GM12891 (cell line): ENCODE data around the gene FXYD6.

Source experiments
- DNase-seq: peaks from one replicate; pipeline ENCODE4 v3.0.0; 2011; ENCODE audit warnings: low spot score; ENCODE audit not compliant: insufficient read length
- FAIRE-seq: peaks from 2 replicates; lab custom pipeline; 2011; peaks lifted over from hg19 to GRCh38; lab: Jason Lieb, UNC
- PAX5 ChIP-seq: IDR thresholded peaks from 2 replicates; pipeline ENCODE4 v1.6.1; 2011; ENCODE audit warnings: low read length, moderate library complexity, mild to moderate bottlenecking; ENCODE audit not compliant: insufficient read depth, severe bottlenecking
- POLR2A ChIP-seq: IDR thresholded peaks from 2 replicates; pipeline ENCODE4 v1.6.1; 2011; ENCODE audit warnings: low read depth, low read length, control low read depth
- POLR2AphosphoS5 ChIP-seq: IDR thresholded peaks from 2 replicates; pipeline ENCODE4 v1.6.1; 2011; ENCODE audit warnings: low read depth, low read length, control low read depth
- POU2F2 ChIP-seq: IDR thresholded peaks from 2 replicates; pipeline ENCODE4 v1.6.1; 2011; ENCODE audit warnings: low read depth, mild to moderate bottlenecking, control low read depth, low read length, moderate library complexity
- SPI1 ChIP-seq: IDR thresholded peaks from 2 replicates; pipeline ENCODE4 v1.6.1; 2011; ENCODE audit warnings: low read depth, low read length, control low read depth
- TAF1 ChIP-seq: IDR thresholded peaks from 2 replicates; pipeline ENCODE4 v1.6.1; 2011; ENCODE audit warnings: low read depth, low read length, control low read depth

Gene FXYD6

DNA sequence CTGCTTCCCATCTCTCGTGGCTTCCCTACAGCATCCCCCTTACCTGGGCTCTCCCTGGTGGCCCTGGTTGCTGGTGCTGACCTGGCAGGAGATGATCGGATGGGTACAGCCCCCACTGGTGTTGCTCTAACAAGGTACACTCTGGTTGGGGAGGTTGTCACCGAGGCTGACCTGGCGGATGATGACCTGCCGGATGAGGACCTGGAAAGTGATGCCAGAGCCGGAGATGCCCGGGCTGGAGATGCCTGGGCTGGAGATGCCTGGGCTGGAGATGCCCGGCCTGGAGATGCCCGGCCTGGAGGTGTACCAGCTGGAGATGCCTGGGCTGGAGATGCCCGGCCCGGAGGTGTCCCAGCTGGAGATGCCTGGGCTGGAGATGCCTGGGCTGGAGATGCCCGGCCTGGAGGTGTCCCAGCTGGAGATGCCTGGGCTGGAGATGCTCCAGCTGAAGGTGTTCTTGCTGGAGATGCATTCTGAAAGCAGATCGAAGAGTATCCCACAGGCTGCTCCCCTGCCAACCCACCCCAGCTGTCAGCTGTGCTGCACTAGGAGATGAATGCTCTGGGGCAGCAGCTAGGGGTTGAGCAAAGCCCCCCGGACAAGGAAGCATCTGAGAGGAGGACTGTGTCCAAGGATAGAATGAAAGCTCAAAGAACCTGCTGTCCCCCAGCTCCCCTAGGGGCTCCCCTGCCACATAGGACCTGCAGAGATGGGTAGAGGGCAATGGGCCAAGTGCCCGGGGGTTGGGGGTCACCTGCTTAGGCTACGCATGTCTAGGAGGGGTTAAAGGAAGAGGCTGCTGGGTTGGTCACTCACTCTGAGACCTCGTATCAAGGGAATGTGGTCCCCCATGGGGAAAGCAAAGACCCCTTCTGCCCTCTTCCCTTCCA lies 42.2 kb upstream of the FXYD6 start:
- no peak for DNase-seq
- no peak for FAIRE-seq
- TF ChIP-seq POLR2A (no peak), POU2F2 (no peak)

DNA sequence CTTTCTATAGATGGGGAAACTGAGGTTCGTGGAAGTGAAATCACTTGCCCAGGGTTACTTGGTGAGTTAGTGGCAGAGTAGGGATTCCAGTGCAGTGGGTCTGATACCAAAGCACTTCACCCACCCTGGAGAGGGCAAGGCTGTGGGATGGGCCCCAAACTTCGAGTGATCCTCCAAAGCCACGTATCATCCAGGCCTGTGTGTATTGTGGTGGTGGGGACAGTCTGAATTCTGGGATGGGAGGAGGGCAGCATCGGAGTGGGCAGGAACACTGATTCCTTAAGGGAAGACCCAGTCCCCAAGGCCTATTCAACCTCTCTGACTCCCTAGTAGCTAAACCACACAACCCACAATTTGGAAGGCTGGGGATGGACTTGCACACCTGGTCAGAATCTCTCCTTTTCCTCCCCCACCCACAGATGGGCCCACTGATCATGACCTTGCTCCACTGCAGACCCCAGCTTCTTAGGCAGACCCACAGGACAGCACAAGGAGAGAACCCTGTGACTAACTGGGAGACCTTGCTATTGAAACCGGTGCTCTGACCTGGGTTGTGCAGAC lies 41.2 kb upstream of the FXYD6 start:
- FAIRE-seq = no peak

DNA sequence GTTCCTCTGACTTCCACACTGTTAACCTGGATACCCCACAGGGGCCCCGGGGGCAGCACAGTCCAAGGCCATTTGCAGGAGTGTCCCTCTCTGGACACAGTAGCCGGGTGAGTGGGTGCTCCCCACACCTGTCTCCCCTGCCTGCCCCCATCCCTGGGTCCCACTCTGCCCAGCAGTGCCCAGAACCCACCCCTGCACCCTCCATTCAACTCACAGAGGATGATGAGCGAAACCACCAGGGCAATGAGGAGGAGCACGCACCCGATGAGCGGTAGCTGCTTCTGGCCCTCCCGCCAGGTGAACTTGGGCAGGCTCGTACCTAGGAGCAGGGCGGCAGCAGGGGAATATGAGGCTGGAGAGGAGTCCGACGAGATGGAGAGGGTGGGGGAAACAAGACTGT lies 40.5 kb upstream of the FXYD6 start:
- DNase-seq (no peak), FAIRE-seq (no peak)
- TF ChIP-seq POU2F2 = no peak
- no peak for TF ChIP-seq TAF1
- no peak for TF ChIP-seq POLR2A
- TF ChIP-seq PAX5 = no peak
- TF ChIP-seq SPI1 = no peak
- no peak for TF ChIP-seq POLR2AphosphoS5

More for the DNA sequence above, 41.2 kb upstream of the FXYD6 start:
- TF ChIP-seq TAF1 (no peak), SPI1 (no peak), PAX5 (no peak), POU2F2 (no peak), POLR2A (no peak), POLR2AphosphoS5 (no peak)
- DNase-seq = no peak

DNA sequence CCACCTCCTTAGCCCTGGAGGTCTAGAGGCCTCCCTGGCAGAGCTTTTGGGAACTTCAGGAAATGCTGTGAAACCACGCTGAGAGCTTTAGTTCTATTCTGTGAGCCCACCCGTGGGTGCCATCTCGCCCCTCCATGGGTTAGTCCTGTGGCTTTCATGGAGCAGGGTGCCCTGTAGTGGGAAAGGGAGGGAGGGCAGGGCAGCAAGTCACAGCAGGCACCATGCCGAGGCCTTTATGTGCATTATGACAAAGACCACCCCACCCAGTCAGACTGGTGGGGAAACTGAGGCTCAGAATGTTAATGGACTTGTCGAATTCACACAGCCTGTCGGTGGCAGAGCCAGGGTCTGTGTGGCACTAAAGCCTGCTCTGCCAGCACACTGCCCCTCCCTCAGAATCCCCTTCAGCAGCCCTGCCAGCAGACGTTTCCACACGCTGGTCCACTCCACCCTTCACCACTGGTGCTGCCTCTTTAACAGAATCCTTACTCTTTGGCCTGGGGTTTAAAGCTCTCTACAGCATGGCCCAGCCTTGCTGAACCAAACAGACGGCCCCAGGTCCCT lies 39.3 kb upstream of the FXYD6 start:
- no peak for FAIRE-seq
- no peak for DNase-seq
- TF ChIP-seq POLR2A = no peak
- no peak for TF ChIP-seq PAX5
- TF ChIP-seq SPI1 = no peak
- no peak for TF ChIP-seq POLR2AphosphoS5
- no peak for TF ChIP-seq TAF1
- TF ChIP-seq POU2F2 = no peak

GRCh38 chr11:117914991-117915618 lies 38.6 kb upstream of the FXYD6 start:
- no peak for FAIRE-seq
- no peak for DNase-seq
- TF ChIP-seq SPI1 = no peak
- TF ChIP-seq POU2F2 = no peak
- no peak for TF ChIP-seq PAX5
- no peak for TF ChIP-seq TAF1
- no peak for TF ChIP-seq POLR2AphosphoS5
- TF ChIP-seq POLR2A = no peak

DNA sequence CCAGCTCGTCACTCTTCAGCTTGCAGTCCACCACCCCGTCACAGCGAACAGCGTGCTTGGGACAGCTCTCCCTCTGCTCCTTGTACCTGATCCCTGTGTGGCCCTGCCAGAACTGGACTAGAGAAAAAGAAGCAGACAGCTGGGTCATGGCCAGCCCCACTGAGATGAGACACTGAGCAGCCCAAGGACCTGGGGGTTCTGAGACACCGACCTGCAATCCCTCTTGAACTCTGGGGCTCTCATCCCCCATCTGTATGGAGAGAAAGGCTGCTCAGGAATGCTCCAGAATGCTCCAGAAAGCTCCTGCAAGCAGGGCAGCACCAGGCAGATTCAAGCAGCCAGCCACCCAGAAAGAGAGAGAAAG lies 37.9 kb upstream of the FXYD6 start:
- no peak for FAIRE-seq
- TF ChIP-seq PAX5 = no peak
- no peak for TF ChIP-seq POU2F2
- TF ChIP-seq POLR2A = no peak
- TF ChIP-seq SPI1 = no peak
- no peak for TF ChIP-seq POLR2AphosphoS5
- no peak for TF ChIP-seq TAF1
- no peak for DNase-seq

DNA sequence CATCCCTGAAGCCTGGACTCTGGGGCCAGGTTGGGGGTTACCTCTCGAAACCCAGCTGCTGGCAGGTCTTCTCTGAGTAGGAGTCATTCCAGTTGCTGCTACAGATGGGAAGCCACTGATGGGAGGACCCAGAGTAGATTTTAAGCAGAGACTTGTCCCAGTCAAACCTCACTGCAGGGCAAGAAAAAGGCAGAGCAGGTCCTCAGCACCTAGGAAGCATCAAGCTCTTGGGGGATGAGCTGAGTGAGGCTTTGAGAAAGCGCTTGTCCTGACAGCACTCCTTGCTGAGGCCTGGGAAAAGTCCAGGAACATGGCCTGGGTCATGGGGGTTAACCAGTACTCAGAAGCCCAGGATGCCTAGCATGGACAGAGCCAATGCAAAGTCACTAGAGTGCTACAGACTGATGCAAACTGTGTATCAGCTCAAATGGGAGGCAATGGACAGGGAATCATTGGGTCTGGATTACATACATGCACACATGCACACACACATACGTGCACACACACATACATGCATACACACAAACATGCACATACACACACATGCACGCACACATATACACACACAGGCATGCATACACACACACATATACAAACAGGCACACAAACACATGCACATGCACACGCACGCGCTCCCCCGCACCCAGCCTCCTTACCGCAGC lies 37.4 kb upstream of the FXYD6 start:
- no peak for DNase-seq
- TF ChIP-seq POLR2AphosphoS5 = no peak
- TF ChIP-seq POU2F2 = no peak
- no peak for TF ChIP-seq TAF1
- TF ChIP-seq SPI1 = no peak
- TF ChIP-seq PAX5 = no peak
- TF ChIP-seq POLR2A = no peak
- no peak for FAIRE-seq

- TF ChIP-seq SPI1 (no peak), TAF1 (no peak), POLR2AphosphoS5 (no peak), POLR2A (no peak), POU2F2 (no peak), PAX5 (no peak)
These were observed 36.0 kb upstream of the FXYD6 start for GRCh38 chr11:117912497-117912896.

More at GRCh38 chr11:117912497-117912896, 36.0 kb upstream of the FXYD6 start:
- no peak for DNase-seq
- no peak for FAIRE-seq
